Measurements from ENCODE around the gene SPACDR.
"Not testable (repeated sequence)": the region's sequence is repeated elsewhere in the genome, so short reads cannot be mapped to it uniquely, and the experiment has no call there.

Gene SPACDR

GRCh38 chr7:100464210-100464660, at the start of gene SPACDR:
Gene SPACDR, minus strand, starts transcription at chr7:100464260. Its CDS starts 235 bp downstream, at chr7:100464025.
- no peak for DNase-seq

GRCh38 chr7:100513212-100513810, 49.3 kb upstream of the SPACDR start:
- no peak for DNase-seq

GRCh38 chr7:100510437-100511239, 46.6 kb upstream of the SPACDR start:
- DNase-seq, result no peak

- DNase-seq, result peak; percentile 29
These were observed 45.2 kb upstream of the SPACDR start for GRCh38 chr7:100509231-100509630.

- DNase-seq, result no peak
These were observed 42.4 kb upstream of the SPACDR start for GRCh38 chr7:100506356-100506923.

GRCh38 chr7:100504887-100505611, 41.0 kb upstream of the SPACDR start:
- DNase-seq, result no peak

- DNase-seq, result not testable (repeated sequence)
These were observed 40.0 kb upstream of the SPACDR start for GRCh38 chr7:100504031-100504430.

GRCh38 chr7:100500743-100501142, 36.7 kb upstream of the SPACDR start:
- not testable (repeated sequence) for DNase-seq

- no peak for DNase-seq
These were observed 32.4 kb upstream of the SPACDR start for GRCh38 chr7:100496509-100496908.

GRCh38 chr7:100493476-100494264, 29.6 kb upstream of the SPACDR start:
- no peak for DNase-seq

- no peak for DNase-seq
These were observed 28.8 kb upstream of the SPACDR start for GRCh38 chr7:100492738-100493475.

GRCh38 chr7:100491192-100491578, 27.1 kb upstream of the SPACDR start:
- no peak for DNase-seq

GRCh38 chr7:100490483-100491191, 26.6 kb upstream of the SPACDR start:
- no peak for DNase-seq

- peak; percentile 80 for DNase-seq
These were observed 25.8 kb upstream of the SPACDR start for GRCh38 chr7:100489824-100490223.

GRCh38 chr7:100489121-100489520, 25.1 kb upstream of the SPACDR start:
- no peak for DNase-seq

- DNase-seq, result no peak
These were observed 24.5 kb upstream of the SPACDR start for GRCh38 chr7:100488333-100489095.

- no peak for DNase-seq
These were observed 22.8 kb upstream of the SPACDR start for GRCh38 chr7:100486753-100487446.

- DNase-seq, result no peak
These were observed 22.1 kb upstream of the SPACDR start for GRCh38 chr7:100486111-100486636.

GRCh38 chr7:100485471-100485876, 21.4 kb upstream of the SPACDR start:
- DNase-seq, result no peak
